Transverse colon (tissue), 4 donors: ENCODE data around the gene SYT13.

Source experiments
- EP300 ChIP-seq: sonication (generic); formaldehyde crosslinking; IDR thresholded peaks from one replicate; pipeline ENCODE4 v1.6.1; 2017; ENCODE audit warnings: antibody characterized with exemption, low read depth
- POLR2A ChIP-seq: fragments of 450-650 bp; IDR thresholded peaks from one replicate; pipeline ENCODE4 v1.6.1; 2016; ENCODE audit warnings: antibody characterized with exemption, mild to moderate bottlenecking, moderate library complexity
- POLR2AphosphoS5 ChIP-seq, 3 donors: sonication (generic); formaldehyde crosslinking; IDR thresholded peaks; one replicate each; pipeline ENCODE4 v1.6.1; 2016; ENCODE audit warnings: antibody characterized with exemption in 3 of 3
- TF ChIP-seq, protein P1 (sequence below), 5 experiments: fragments of 200-600 bp in 3 of 5; fragments of 450-650 bp in 2 of 5; sonication (generic) in 3 of 5; IDR thresholded peaks; 1 replicate in 2 of 5; 2 replicates in 3 of 5; pipeline ENCODE4 v1.5.1; 2016 to 2017; ENCODE audit warnings: antibody characterized with exemption in 5 of 5, inconsistent platforms in 3 of 5, mild to moderate bottlenecking in 2 of 5, moderate library complexity in 1 of 5

- TF ChIP-seq POLR2AphosphoS5 (IDR thresholded peaks at IDR 0.05): no peak
- TF ChIP-seq, protein P1, sequence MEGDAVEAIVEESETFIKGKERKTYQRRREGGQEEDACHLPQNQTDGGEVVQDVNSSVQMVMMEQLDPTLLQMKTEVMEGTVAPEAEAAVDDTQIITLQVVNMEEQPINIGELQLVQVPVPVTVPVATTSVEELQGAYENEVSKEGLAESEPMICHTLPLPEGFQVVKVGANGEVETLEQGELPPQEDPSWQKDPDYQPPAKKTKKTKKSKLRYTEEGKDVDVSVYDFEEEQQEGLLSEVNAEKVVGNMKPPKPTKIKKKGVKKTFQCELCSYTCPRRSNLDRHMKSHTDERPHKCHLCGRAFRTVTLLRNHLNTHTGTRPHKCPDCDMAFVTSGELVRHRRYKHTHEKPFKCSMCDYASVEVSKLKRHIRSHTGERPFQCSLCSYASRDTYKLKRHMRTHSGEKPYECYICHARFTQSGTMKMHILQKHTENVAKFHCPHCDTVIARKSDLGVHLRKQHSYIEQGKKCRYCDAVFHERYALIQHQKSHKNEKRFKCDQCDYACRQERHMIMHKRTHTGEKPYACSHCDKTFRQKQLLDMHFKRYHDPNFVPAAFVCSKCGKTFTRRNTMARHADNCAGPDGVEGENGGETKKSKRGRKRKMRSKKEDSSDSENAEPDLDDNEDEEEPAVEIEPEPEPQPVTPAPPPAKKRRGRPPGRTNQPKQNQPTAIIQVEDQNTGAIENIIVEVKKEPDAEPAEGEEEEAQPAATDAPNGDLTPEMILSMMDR (IDR thresholded peaks at IDR 0.05): no peak
- TF ChIP-seq POLR2A: no peak
- TF ChIP-seq EP300: no peak
Observed at GRCh38 chr11:45234306-45235006, 51.7 kb downstream of the SYT13 start.
